Kidney (tissue), 14 donors: Measurements from ENCODE around the gene DCAKD. TPM values are rescaled to one million over a fixed set of nuclear protein-coding genes. Genes with fewer than 3 reads are reported as not detected.

ENCODE experiments used
- DNase-seq, 5 donors: peaks; one replicate each; pipeline ENCODE4 v3.0.0-alpha.2; 2013 to 2020
- FAIRE-seq: peaks from 2 replicates; lab custom pipeline; 2012; peaks lifted over from hg19 to GRCh38; lab: Jason Lieb, UNC
- H3K27ac ChIP-seq, 2 donors: one replicate each; pipeline ENCODE4 v1.7.0; 2013; ENCODE audit warnings: low read depth in 2 of 2, low read length in 2 of 2, inconsistent platforms in 1 of 2
- H3K27me3 ChIP-seq: one replicate; pipeline ENCODE4 v1.7.1; 2013; ENCODE audit warnings: low read length, inconsistent platforms; ENCODE audit not compliant: control insufficient read depth, insufficient read depth
- H3K36me3 ChIP-seq, 3 donors: one replicate each; pipeline versions ENCODE4 v1.7.0 to v1.7.1; 2013; ENCODE audit warnings: low read length in 3 of 3, control low read depth in 1 of 3, inconsistent platforms in 1 of 3; ENCODE audit not compliant: insufficient read depth in 3 of 3, control insufficient read depth in 2 of 3
- H3K4me1 ChIP-seq, 3 donors: one replicate each; pipeline versions ENCODE4 v1.7.0 to v1.7.1; 2013; ENCODE audit warnings: low read length in 3 of 3, inconsistent platforms in 1 of 3, low read depth in 1 of 3; ENCODE audit not compliant: control insufficient read depth in 2 of 3, insufficient read depth in 2 of 3
- H3K4me3 ChIP-seq, 3 donors: one replicate each; pipeline versions ENCODE4 v1.7.0 to v1.8.1; 2013; ENCODE audit warnings: low read length in 3 of 3, control low read depth in 1 of 3, inconsistent platforms in 1 of 3
- H3K9ac ChIP-seq, 3 donors: one replicate each; pipeline versions ENCODE4 v1.7.0 to v1.7.1; 2013; ENCODE audit warnings: low read length in 3 of 3, control low read depth in 1 of 3, inconsistent platforms in 1 of 3
- H3K9me3 ChIP-seq, 3 donors: one replicate each; pipeline versions ENCODE4 v1.7.0 to v1.7.1; 2013; ENCODE audit warnings: low read length in 3 of 3, control low read depth in 1 of 3, inconsistent platforms in 1 of 3; ENCODE audit not compliant: control insufficient read depth in 2 of 3, insufficient read depth in 1 of 3
- intact Hi-C: fragments of 100-400 bp; cut with DNase I; formaldehyde crosslinking; loops from one replicate; pipeline ENCODE4 v1.11.1; 2022
- polyA plus RNA-seq: library from polyadenylated mRNA; stranded (reverse); fragments of 350-450 nt; fragmentation: Illumina TruSeq; extraction: RNeasy Lipid Tissue Mini Kit (QIAGEN cat#74804); gene quantifications from one replicate; pipeline ENCODE4 v1.2.3, GENCODE V29; 2014; ENCODE audit warnings: low read depth, low replicate concordance; ENCODE audit not compliant: insufficient read depth
- total RNA-seq: library from RNA; stranded (reverse); fragmentation: NEBNext Ultra II Directional; extraction: Animal tissue kit (Norgen Biotek cat#: 25700); gene quantifications from one replicate; pipeline ENCODE4 v1.2.1, GENCODE V29; 2021
- TF ChIP-seq, protein P1 (sequence below): IDR thresholded peaks from 3 replicates; pipeline ENCODE4 v1.5.1; 2012; ENCODE audit warnings: mild to moderate bottlenecking, moderate library complexity, borderline replicate concordance; ENCODE audit not compliant: insufficient read depth; ENCODE audit errors: extremely low read depth
- donor health status: control.
- donor health status: control.
- donor health status: control.
- donor health status: control.
- donor health status: control.
- donor health status: DM: yes; HTN: yes; CAD: no.
- donor health status: Normal renal cell carcinoma (clear cell type).

The DCAKD gene
- total and polyA plus RNA-seq, 2 donors from 2014 or later = 27.5 to 34.9 TPM

DNA sequence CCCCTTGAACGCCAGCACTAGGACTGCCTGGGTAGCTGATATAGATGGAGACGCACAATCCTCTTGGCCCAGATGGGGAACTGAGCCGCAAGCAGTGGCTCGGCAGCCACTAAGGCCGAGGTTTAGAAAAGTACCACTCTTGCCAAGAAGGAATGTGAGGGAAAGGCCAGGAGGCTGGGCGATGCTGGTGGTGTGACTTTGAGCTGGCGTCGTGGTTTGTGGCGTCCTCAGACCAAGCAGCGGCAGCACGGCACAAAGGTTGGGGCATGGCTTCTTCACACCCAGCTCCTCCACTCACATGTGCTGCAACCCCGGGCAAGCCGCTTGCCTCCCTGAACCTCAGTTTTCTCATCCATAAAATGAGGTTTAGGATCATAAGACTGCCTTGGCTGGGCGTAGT is 15.6 kb downstream of the DCAKD start:
- DNase-seq = no peak
- TF ChIP-seq, protein P1, sequence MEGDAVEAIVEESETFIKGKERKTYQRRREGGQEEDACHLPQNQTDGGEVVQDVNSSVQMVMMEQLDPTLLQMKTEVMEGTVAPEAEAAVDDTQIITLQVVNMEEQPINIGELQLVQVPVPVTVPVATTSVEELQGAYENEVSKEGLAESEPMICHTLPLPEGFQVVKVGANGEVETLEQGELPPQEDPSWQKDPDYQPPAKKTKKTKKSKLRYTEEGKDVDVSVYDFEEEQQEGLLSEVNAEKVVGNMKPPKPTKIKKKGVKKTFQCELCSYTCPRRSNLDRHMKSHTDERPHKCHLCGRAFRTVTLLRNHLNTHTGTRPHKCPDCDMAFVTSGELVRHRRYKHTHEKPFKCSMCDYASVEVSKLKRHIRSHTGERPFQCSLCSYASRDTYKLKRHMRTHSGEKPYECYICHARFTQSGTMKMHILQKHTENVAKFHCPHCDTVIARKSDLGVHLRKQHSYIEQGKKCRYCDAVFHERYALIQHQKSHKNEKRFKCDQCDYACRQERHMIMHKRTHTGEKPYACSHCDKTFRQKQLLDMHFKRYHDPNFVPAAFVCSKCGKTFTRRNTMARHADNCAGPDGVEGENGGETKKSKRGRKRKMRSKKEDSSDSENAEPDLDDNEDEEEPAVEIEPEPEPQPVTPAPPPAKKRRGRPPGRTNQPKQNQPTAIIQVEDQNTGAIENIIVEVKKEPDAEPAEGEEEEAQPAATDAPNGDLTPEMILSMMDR = no peak
- Histone ChIP-seq H3K4me1 (peaks cover 0 to 5% (median 0%) of the 10 kb centered on the region in 3 donors), H3K27me3 (no peaks in the 10 kb centered on the region), H3K9ac (no peak overlapping the region), H3K9me3 (no peaks in the 10 kb centered on the region), H3K4me3 (no peak overlapping the region), H3K36me3 (peaks cover 0 to 4% (median 3%) of the 10 kb centered on the region in 3 donors), H3K27ac (no peak overlapping the region)
- intact Hi-C loops = no loop called here
- FAIRE-seq = no peak

- TF ChIP-seq, protein P1 = no peak
- no peak overlapping the region for H3K4me3 ChIP-seq
- H3K27me3 ChIP-seq = no peaks in the 10 kb centered on the region
- no peak overlapping the region for H3K9ac ChIP-seq
- FAIRE-seq (no peak), DNase-seq (no peak)
- intact Hi-C loops = no loop called here
- H3K9me3 ChIP-seq = no peaks in the 10 kb centered on the region
- H3K27ac ChIP-seq = no peak overlapping the region
- peaks cover 0 to 4% (median 3%) of the 10 kb centered on the region in 3 donors for H3K36me3 ChIP-seq
- peaks cover 0 to 5% (median 0%) of the 10 kb centered on the region in 3 donors for H3K4me1 ChIP-seq
Observed at GRCh38 chr17:45034599-45034998, 16.8 kb downstream of the DCAKD start.

GRCh38 chr17:45032174-45032541 is 19.3 kb downstream of the DCAKD start:
- no peak overlapping the region for H3K27ac ChIP-seq
- DNase-seq (no peak), FAIRE-seq (no peak)
- TF ChIP-seq, protein P1 = no peak
- intact Hi-C loops = no loop called here
- peaks cover 0 to 13% (median 3%) of the 10 kb centered on the region in 3 donors for H3K36me3 ChIP-seq
- H3K27me3 ChIP-seq = no peaks in the 10 kb centered on the region
- H3K4me1 ChIP-seq = peaks cover 0 to 5% (median 0%) of the 10 kb centered on the region in 3 donors
- H3K9ac ChIP-seq = no peak overlapping the region
- H3K4me3 ChIP-seq = no peak overlapping the region
- H3K9me3 ChIP-seq = no peaks in the 10 kb centered on the region
